Activated naive CD4-positive, alpha-beta T cell treated with anti-CD3 and anti-CD28 coated beads, Interleukin-2, amount 10 ng/mL, durations not matched to agents 7 days and 5 days (primary cell): ENCODE data around the gene SLCO6A1.
"Not testable (repeated sequence)": the region's sequence is repeated elsewhere in the genome, so short reads cannot be mapped to it uniquely, and the experiment has no call there.

Experiments
- CTCF ChIA-PET: fragments of 350-600 bp; sonication (Branson Sonifier 250); formaldehyde crosslinking; loops from one replicate; lab custom pipeline; 2021; ENCODE audit warnings: antibody characterized with exemption; lab: Charles Lee
- DNase-seq: peaks from one replicate; pipeline ENCODE4 v3.0.0-alpha.2; 2020
- H3K27ac Mint-ChIP-seq: one replicate; pipeline ENCODE4 v1.8.0; 2021; ENCODE audit warnings: mild to moderate bottlenecking, moderate library complexity, mixed read lengths
- H3K27me3 Mint-ChIP-seq: one replicate; pipeline ENCODE4 v1.8.0; 2021; ENCODE audit warnings: mild to moderate bottlenecking, mixed read lengths
- H3K36me3 Mint-ChIP-seq: one replicate; pipeline ENCODE4 v1.8.0; 2021; ENCODE audit warnings: mixed read lengths
- H3K4me1 Mint-ChIP-seq: one replicate; pipeline ENCODE4 v1.8.0; 2021; ENCODE audit warnings: mixed read lengths
- H3K4me3 Mint-ChIP-seq: one replicate; pipeline ENCODE4 v1.8.0; 2021; ENCODE audit warnings: mild to moderate bottlenecking, moderate library complexity, mixed read lengths
- H3K9me3 Mint-ChIP-seq: one replicate; pipeline ENCODE4 v1.8.0; 2021; ENCODE audit warnings: mixed read lengths

The SLCO6A1 gene

DNA sequence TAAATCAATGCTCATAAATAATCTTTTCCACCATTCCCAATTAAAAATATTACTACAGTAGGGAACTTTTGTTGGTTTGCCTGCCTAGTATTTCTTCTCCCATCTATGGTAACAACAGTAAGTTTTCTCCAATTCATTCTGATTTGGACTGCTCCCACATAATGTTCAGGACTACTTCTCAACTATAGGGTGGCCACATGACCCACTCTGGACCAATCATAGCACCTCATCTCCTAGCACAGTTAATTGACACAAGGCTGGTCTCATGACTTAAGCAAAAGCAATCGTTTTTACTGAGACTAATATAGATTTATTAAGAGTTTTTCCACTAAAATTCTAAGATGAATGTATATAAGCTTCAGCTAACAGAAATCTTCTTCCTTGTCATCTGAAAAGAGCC is 28.7 kb upstream of the SLCO6A1 start:
- Mint-ChIP-seq H3K36me3 (no peaks in the 10 kb centered on the region), H3K4me3 (no peak overlapping the region), H3K27ac (no peak overlapping the region), H3K27me3 (no peaks in the 10 kb centered on the region), H3K4me1 (no peaks in the 10 kb centered on the region), H3K9me3 (peaks cover 2% of the 10 kb centered on the region)
- DNase-seq: no peak
- CTCF ChIA-PET: no interaction called here

- Mint-ChIP-seq H3K4me1 (no peaks in the 10 kb centered on the region), H3K36me3 (no peaks in the 10 kb centered on the region), H3K27ac (no peak overlapping the region), H3K27me3 (no peaks in the 10 kb centered on the region), H3K9me3 (peaks cover 2% of the 10 kb centered on the region), H3K4me3 (no peak overlapping the region)
- no peak for DNase-seq
- CTCF ChIA-PET: no interaction called here
Measured at GRCh38 chr5:102523541-102524175, 24.9 kb upstream of the SLCO6A1 start.

DNA sequence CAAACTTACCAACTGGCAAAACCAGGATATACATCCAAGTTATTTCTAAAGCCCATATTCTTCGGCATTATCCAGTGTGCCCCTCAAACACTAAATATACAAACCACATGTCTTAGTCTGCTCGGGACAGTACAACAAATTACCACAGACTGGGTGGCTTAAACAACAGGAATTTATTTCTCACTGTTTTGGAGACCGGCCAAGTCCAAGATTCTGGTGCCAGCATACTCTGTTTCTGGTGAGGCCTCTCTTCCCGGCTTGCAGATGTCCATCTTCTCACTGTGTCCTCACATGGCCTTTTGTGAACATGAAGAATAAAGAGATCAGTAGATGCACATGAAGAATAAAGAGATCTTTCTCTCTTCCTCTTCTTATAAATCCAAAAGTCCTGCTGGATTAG is 12.9 kb upstream of the SLCO6A1 start:
- no peak overlapping the region for H3K4me3 Mint-ChIP-seq
- no peak for DNase-seq
- no peaks in the 10 kb centered on the region for H3K36me3 Mint-ChIP-seq
- no peaks in the 10 kb centered on the region for H3K4me1 Mint-ChIP-seq
- no peak overlapping the region for H3K27ac Mint-ChIP-seq
- no peaks in the 10 kb centered on the region for H3K9me3 Mint-ChIP-seq
- no peaks in the 10 kb centered on the region for H3K27me3 Mint-ChIP-seq
- CTCF ChIA-PET: interaction anchor here (0.8 kb wide), 1 partner anchor 13 kb away, joined by 3 read pairs; no protein-coding TSS in a partner anchor

GRCh38 chr5:102491261-102491914 is 7.4 kb downstream of the SLCO6A1 start:
- H3K27me3 Mint-ChIP-seq, DNase-seq, CTCF ChIA-PET, H3K9me3 Mint-ChIP-seq, H3K4me3 Mint-ChIP-seq, H3K4me1 Mint-ChIP-seq, H3K36me3 Mint-ChIP-seq, H3K27ac Mint-ChIP-seq: not testable (repeated sequence)

- no peaks in the 10 kb centered on the region for H3K4me1 Mint-ChIP-seq
- DNase-seq: no peak
- H3K27me3 Mint-ChIP-seq: no peaks in the 10 kb centered on the region
- H3K36me3 Mint-ChIP-seq: no peaks in the 10 kb centered on the region
- H3K27ac Mint-ChIP-seq: no peak overlapping the region
- H3K9me3 Mint-ChIP-seq: no peaks in the 10 kb centered on the region
- H3K4me3 Mint-ChIP-seq: no peak overlapping the region
- CTCF ChIA-PET: interaction anchor here (0.7 kb wide), 1 partner anchor 25 kb away, joined by 3 read pairs; no protein-coding TSS in a partner anchor
Measured at GRCh38 chr5:102483736-102484135, 15.1 kb downstream of the SLCO6A1 start.

DNA sequence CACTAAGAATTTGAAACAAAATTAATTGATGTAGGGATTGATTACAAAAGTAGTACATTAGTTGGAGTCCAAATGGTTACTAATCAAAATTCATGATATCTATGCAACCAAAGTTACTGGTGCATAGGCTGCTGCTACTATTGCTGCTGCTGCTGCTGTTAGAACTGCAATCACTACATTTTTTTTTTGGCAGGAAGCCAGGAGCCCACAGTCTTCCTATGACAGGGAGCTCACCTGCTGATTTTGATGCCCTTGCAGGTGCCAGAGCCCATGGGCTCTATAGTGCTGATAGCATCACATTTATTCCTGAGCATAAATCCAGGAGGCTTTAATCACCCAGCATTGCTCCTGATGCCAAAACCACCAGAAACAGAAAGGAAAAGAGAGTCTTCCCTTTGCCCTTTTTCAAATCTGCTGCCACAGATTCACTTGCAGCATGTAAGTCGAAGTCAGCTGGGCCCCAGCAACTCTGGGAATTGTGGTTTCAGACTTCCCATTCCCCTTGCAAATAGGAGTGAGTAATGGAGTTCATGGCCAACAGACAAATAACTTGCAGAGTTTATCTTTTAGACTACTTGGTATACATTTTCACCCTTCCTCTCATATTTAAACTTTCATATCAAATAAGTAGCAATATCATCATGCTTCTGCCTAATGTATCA is 17.6 kb downstream of the SLCO6A1 start:
- Mint-ChIP-seq H3K27me3 (no peaks in the 10 kb centered on the region), H3K27ac (no peak overlapping the region), H3K36me3 (no peaks in the 10 kb centered on the region), H3K4me1 (no peaks in the 10 kb centered on the region), H3K4me3 (no peak overlapping the region), H3K9me3 (no peaks in the 10 kb centered on the region)
- no peak for DNase-seq
- CTCF ChIA-PET: no interaction called here

DNA sequence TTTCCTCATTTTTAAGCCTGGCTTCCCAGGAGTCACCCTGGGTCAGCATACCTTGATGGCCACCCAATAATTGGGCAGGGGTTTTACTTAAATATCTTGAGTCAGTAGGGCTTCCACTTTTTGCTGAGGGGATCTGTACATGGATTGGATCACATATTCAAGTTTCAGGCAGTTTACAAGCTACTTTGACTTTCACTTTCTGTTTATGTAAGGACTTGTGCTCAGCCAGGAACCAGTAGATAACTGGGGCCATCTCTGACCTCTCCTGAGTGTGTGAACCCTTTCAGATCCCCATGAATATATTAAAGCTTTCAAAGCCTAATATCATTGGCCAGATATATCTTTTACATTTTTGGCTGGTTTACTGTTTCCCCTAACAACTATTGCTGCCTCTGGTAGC is 45.1 kb downstream of the SLCO6A1 start:
- Mint-ChIP-seq H3K27me3 (no peaks in the 10 kb centered on the region), H3K9me3 (no peaks in the 10 kb centered on the region), H3K4me1 (no peaks in the 10 kb centered on the region), H3K36me3 (no peaks in the 10 kb centered on the region), H3K27ac (peak overlapping the region; percentile 14), H3K4me3 (no peak overlapping the region)
- no peak for DNase-seq
- CTCF ChIA-PET: no interaction called here

DNA sequence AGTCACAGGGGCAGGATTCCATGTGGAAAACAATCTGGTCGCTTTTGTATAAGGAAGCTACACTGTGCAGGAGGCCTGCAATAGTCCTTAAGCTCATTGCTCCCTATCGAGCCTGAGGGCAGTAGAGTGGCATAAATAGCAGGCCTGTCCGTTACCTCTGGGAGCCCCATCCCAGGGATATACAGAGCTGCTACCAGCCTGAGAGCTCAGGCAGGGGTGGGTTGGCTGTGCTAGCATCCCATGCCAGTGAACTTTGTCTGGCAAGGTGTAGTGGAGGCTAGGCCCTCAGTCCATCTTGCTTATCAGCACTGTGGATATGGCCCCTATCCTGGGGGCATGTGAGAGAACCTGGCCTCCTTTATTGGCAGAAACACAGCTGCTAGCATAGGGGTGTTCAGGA is 47.7 kb downstream of the SLCO6A1 start:
- no peak for DNase-seq
- Mint-ChIP-seq H3K36me3 (no peaks in the 10 kb centered on the region), H3K27ac (no peak overlapping the region), H3K4me1 (no peaks in the 10 kb centered on the region), H3K9me3 (no peaks in the 10 kb centered on the region), H3K4me3 (no peak overlapping the region), H3K27me3 (no peaks in the 10 kb centered on the region)
- CTCF ChIA-PET: no interaction called here

DNA sequence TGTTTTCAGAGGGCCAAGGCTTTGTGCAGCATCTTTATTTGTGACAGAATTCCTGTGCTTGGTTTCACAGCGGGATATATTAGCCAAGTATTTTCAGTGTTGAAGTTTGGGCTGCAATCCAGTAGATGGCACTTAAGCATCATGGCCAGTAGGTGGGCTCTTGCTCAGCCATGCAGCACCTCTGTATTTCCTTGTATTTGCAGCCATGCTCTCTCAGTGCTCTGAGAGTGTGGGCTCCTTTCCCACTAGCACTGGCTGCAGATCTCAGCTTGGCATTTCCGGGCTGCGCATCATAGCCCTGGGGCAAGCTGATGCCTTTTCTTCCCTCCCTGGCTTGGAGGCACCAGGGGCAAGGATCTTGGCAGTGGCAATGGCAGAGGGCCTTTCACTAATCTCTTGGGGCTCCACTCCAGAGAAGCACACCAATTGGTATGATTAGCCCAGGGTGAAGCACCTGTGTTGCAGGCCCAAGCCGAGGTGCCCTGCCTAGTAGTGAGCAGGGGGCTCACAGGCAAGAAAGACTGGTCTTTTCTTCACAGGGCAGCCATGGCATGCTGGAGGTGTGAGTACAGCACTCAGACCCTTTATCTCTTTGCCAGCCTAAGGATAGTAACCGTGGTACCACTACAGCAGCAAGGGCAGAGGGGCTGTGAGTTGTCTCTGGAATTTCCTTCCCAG is 48.3 kb downstream of the SLCO6A1 start:
- DNase-seq: no peak
- no peaks in the 10 kb centered on the region for H3K27me3 Mint-ChIP-seq
- no peak overlapping the region for H3K4me3 Mint-ChIP-seq
- no peak overlapping the region for H3K27ac Mint-ChIP-seq
- CTCF ChIA-PET: no interaction called here
- no peaks in the 10 kb centered on the region for H3K36me3 Mint-ChIP-seq
- H3K9me3 Mint-ChIP-seq: no peaks in the 10 kb centered on the region
- no peaks in the 10 kb centered on the region for H3K4me1 Mint-ChIP-seq

DNA sequence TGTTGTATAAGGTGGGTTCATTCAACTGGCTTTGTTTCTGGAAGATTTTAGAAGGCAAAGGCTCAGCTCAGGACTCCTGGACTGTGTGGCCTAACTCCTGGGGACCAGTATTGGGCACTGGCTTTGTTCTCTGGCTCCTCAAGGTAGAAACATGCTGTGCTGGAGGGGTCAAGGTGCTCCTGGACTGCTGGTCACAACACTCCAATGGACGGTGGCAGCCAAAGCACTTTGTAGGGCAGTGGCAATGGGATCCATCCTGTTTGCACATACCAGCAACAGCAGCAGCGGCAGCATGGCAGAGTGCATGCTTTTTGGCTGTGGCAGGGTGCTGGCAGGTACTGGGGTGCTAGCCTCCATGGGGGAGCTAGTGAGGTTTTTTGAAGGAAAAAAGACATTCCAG is 65.3 kb downstream of the SLCO6A1 start:
- H3K36me3 Mint-ChIP-seq: no peaks in the 10 kb centered on the region
- H3K27ac Mint-ChIP-seq: no peak overlapping the region
- no peaks in the 10 kb centered on the region for H3K27me3 Mint-ChIP-seq
- no peak for DNase-seq
- CTCF ChIA-PET: no interaction called here
- no peak overlapping the region for H3K4me3 Mint-ChIP-seq
- no peaks in the 10 kb centered on the region for H3K9me3 Mint-ChIP-seq
- H3K4me1 Mint-ChIP-seq: no peaks in the 10 kb centered on the region

GRCh38 chr5:102421647-102422046 is 77.2 kb downstream of the SLCO6A1 start:
- CTCF ChIA-PET: no interaction called here
- DNase-seq: no peak
- H3K36me3 Mint-ChIP-seq: no peaks in the 10 kb centered on the region
- no peak overlapping the region for H3K27ac Mint-ChIP-seq
- H3K4me1 Mint-ChIP-seq: no peaks in the 10 kb centered on the region
- H3K9me3 Mint-ChIP-seq: peaks cover 8% of the 10 kb centered on the region
- no peaks in the 10 kb centered on the region for H3K27me3 Mint-ChIP-seq
- no peak overlapping the region for H3K4me3 Mint-ChIP-seq

GRCh38 chr5:102418531-102418930 is 80.3 kb downstream of the SLCO6A1 start:
- CTCF ChIA-PET: no interaction called here
- no peak for DNase-seq
- Mint-ChIP-seq H3K4me3 (no peak overlapping the region), H3K27ac (no peak overlapping the region), H3K27me3 (no peaks in the 10 kb centered on the region), H3K36me3 (no peaks in the 10 kb centered on the region), H3K4me1 (no peaks in the 10 kb centered on the region), H3K9me3 (peaks cover 2% of the 10 kb centered on the region)

GRCh38 chr5:102414448-102414847 is 84.4 kb downstream of the SLCO6A1 start:
- H3K9me3 Mint-ChIP-seq: no peaks in the 10 kb centered on the region
- no peaks in the 10 kb centered on the region for H3K27me3 Mint-ChIP-seq
- H3K4me3 Mint-ChIP-seq: no peak overlapping the region
- CTCF ChIA-PET: no interaction called here
- no peaks in the 10 kb centered on the region for H3K36me3 Mint-ChIP-seq
- H3K27ac Mint-ChIP-seq: no peak overlapping the region
- no peaks in the 10 kb centered on the region for H3K4me1 Mint-ChIP-seq
- no peak for DNase-seq

DNA sequence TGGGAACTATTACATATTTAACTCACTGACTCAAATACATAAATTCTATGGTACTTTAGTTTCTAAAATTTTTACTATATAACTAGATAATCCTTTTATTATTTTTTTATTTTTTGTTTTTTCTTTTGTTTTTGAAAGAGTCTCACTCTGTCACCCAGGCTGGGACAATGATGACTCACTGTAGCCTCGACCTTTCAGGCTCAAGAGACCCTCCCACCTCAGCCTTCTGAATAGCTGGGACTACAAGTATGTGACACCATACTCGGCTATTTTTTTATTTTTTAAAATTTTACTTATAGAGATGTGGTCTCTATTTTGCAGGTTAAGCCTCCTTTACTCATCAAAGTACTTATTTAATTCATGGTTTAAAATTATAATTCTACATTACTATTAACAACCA is 110.6 kb downstream of the SLCO6A1 start:
- no peak overlapping the region for H3K4me3 Mint-ChIP-seq
- no peak for DNase-seq
- no peaks in the 10 kb centered on the region for H3K27me3 Mint-ChIP-seq
- H3K27ac Mint-ChIP-seq: no peak overlapping the region
- no peaks in the 10 kb centered on the region for H3K4me1 Mint-ChIP-seq
- H3K36me3 Mint-ChIP-seq: no peaks in the 10 kb centered on the region
- H3K9me3 Mint-ChIP-seq: peaks cover 5% of the 10 kb centered on the region
- CTCF ChIA-PET: no interaction called here
